HepG2 (cell line): ENCODE measurements around the gene ZNF512B. TPM values are rescaled to one million over a fixed set of nuclear protein-coding genes. Genes with fewer than 3 reads are reported as not detected.
A peak's percentile ranks its signal among the peaks of the same experiment; 100 is the strongest.

Source experiments
- KMT2A ChIP-seq: sonication (generic); formaldehyde crosslinking; IDR thresholded peaks from 2 replicates; pipeline ENCODE4 v1.4.0; 2020; ENCODE audit warnings: missing genetic modification reagents
- MAZ ChIP-seq, 2 experiments: sonication (generic) in 1 of 2; formaldehyde crosslinking in 1 of 2; IDR thresholded peaks; 2 replicates each; pipeline versions ENCODE4 v1.5.0 to v1.6.1; 2012 to 2020; ENCODE audit warnings: low read depth in 2 of 2, mild to moderate bottlenecking in 2 of 2, borderline replicate concordance in 1 of 2, improper control_type of control experiment in 1 of 2, low read length in 1 of 2, missing genetic modification reagents in 1 of 2, moderate library complexity in 1 of 2
- MXD4 ChIP-seq: IDR thresholded peaks from 2 replicates; pipeline ENCODE4 v1.6.1; 2016; ENCODE audit warnings: mild to moderate bottlenecking, missing biosample characterization, missing genetic modification reagents
- NR2F1 ChIP-seq, 2 experiments: fragments of 450-650 bp in 1 of 2; formaldehyde crosslinking in 1 of 2; IDR thresholded peaks; 2 replicates each; pipeline versions ENCODE4 v1.5.0 to v1.6.1; 2016 to 2020; ENCODE audit warnings: mild to moderate bottlenecking in 1 of 2, missing compliant biosample characterization in 1 of 2, missing genetic modification reagents in 1 of 2, moderate library complexity in 1 of 2
- NR2F6 ChIP-seq, 2 experiments: IDR thresholded peaks; 2 replicates each; pipeline ENCODE4 v1.6.1; 2016; ENCODE audit warnings: antibody characterized with exemption in 1 of 2, mild to moderate bottlenecking in 1 of 2
- ONECUT2 ChIP-seq: sonication (generic); formaldehyde crosslinking; IDR thresholded peaks from 2 replicates; pipeline ENCODE4 v1.4.0; 2020; ENCODE audit warnings: missing genetic modification reagents
- POGZ ChIP-seq: sonication (generic); formaldehyde crosslinking; IDR thresholded peaks from 2 replicates; pipeline ENCODE4 v1.4.0; 2020; ENCODE audit warnings: mild to moderate bottlenecking, missing genetic modification reagents
- SNAI1 ChIP-seq: sonication (generic); formaldehyde crosslinking; IDR thresholded peaks from 2 replicates; pipeline ENCODE4 v1.5.0; 2020; ENCODE audit warnings: mild to moderate bottlenecking, missing genetic modification reagents, borderline replicate concordance
- TOPORS ChIP-seq: sonication (generic); formaldehyde crosslinking; IDR thresholded peaks from 2 replicates; pipeline ENCODE4 v1.8.0; 2023; ENCODE audit warnings: mild to moderate bottlenecking, missing genetic modification reagents
- TP53 ChIP-seq: sonication (generic); formaldehyde crosslinking; conservative IDR thresholded peaks from 2 replicates; pipeline ENCODE4 v1.4.0; 2020; ENCODE audit warnings: missing genetic modification reagents
- YEATS2 ChIP-seq: sonication (generic); formaldehyde crosslinking; IDR thresholded peaks from 2 replicates; pipeline ENCODE4 v1.4.0; 2020; ENCODE audit warnings: missing genetic modification reagents, borderline replicate concordance
- ZNF879 ChIP-seq: sonication (generic); formaldehyde crosslinking; IDR thresholded peaks from 2 replicates; pipeline ENCODE4 v1.8.1; 2023; ENCODE audit warnings: missing genetic modification reagents
- polyA plus RNA-seq, 8 experiments: library from polyadenylated mRNA; depleted of rRNA in 3 of 8; stranded (reverse) in 7 of 8; unstranded in 1 of 8; fragments of >200 nt; fragmentation: Illumina TruSeq in 4 of 8; extraction: Trizol in 4 of 8; gene quantifications; 2 replicates each; pipeline versions ENCODE4 v1.2.1 to v1.2.3, GENCODE V29; 2011 to 2016; ENCODE audit warnings: low read depth in 4 of 8, missing spikeins in 1 of 8, mixed read lengths in 1 of 8; ENCODE audit not compliant: insufficient read depth in 1 of 8
- total RNA-seq, 5 experiments: library from RNA; depleted of rRNA; stranded (reverse); fragments of >200 nt; fragmentation: Illumina TruSeq; extraction: Trizol; gene quantifications; 2 replicates each; pipeline ENCODE4 v1.2.3, GENCODE V29; 2016; ENCODE audit warnings: low read depth in 1 of 5
- TF ChIP-seq, protein P1 (sequence below): IDR thresholded peaks from 2 replicates; pipeline ENCODE4 v1.6.1; 2016; ENCODE audit warnings: missing genetic modification reagents, missing compliant biosample characterization
- TF ChIP-seq, protein P2 (sequence below): sonication (generic); formaldehyde crosslinking; IDR thresholded peaks from 2 replicates; pipeline ENCODE4 v1.8.1; 2023; ENCODE audit warnings: mild to moderate bottlenecking, moderate library complexity, missing genetic modification reagents
- TF ChIP-seq, protein P3 (sequence below): sonication (generic); formaldehyde crosslinking; IDR thresholded peaks from 2 replicates; pipeline ENCODE4 v1.4.0; 2020; ENCODE audit warnings: missing genetic modification reagents
- TF ChIP-seq, protein P4 (sequence below): sonication (generic); formaldehyde crosslinking; IDR thresholded peaks from 2 replicates; pipeline ENCODE4 v1.4.0; 2020; ENCODE audit warnings: missing genetic modification reagents, borderline replicate concordance
- TF ChIP-seq, protein P5 (sequence below): sonication (generic); formaldehyde crosslinking; IDR thresholded peaks from 2 replicates; pipeline ENCODE4 v1.4.0; 2020; ENCODE audit warnings: mild to moderate bottlenecking, missing genetic modification reagents
- TF ChIP-seq, protein P6 (sequence below): sonication (generic); formaldehyde crosslinking; IDR thresholded peaks from 2 replicates; pipeline ENCODE4 v1.9.0; 2021; ENCODE audit warnings: missing genetic modification reagents, mild to moderate bottlenecking, borderline replicate concordance

ZNF512B gene
- total and polyA plus RNA-seq, 2 of the 13 experiments (the other 11 are each of a cell fraction or from before 2014, with no cell fraction given): 11.5 to 30.6 TPM

DNA sequence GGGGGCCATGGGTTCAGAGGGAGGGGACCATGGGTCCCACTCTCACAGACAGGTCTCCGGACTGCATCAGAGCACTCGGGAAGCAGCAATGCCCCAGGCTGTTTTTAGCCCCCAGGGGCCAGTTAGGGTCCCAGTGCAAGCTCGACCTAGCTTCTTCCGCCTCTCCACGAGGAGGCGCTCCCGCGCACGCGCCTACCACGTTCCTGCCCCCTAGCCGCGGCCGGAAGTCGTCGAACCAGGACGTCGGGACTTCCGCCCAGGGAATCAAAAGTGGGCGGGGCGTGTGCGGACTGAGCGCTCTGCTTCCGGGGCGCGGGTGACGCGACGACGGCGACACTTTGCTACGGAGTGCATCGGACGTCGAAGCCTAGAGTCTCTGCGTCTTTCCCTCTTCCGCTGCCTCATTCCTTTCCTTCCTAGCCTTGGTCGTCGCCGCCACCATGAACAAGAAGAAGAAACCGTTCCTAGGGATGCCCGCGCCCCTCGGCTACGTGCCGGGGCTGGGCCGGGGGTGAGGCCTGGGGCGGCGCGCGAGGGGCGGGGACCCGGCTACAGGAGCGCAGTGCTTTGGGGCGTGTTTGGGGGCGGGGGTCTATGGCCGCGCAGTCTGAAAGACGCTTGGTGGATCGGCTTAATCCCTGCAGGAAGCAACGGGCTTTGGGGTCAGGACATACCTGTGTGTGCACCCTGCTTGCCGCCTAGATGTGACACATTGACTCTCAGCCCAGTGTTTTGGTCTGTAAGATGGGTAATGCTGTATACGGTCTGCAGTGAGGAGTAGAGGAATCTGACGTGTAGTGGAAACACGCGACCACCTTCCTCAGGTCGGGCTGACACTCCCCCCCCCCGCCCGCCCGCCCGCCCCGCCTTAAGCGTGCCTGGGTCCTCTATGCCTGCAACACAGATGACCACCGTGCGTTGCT, 11.3 kb upstream of the ZNF512B start, which contains the start of gene PRPF6 (continued):
- TF ChIP-seq, protein P1, sequence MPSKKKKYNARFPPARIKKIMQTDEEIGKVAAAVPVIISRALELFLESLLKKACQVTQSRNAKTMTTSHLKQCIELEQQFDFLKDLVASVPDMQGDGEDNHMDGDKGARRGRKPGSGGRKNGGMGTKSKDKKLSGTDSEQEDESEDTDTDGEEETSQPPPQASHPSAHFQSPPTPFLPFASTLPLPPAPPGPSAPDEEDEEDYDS (CRISPR knock-in tag): peak; percentile 92
- no peak for TF ChIP-seq ONECUT2 (CRISPR knock-in tag)
- peak; percentile 77 for TF ChIP-seq MAZ (IDR thresholded peaks at IDR 0.05; ENCODE audit: borderline replicate concordance, low read depth, low read length)
- TF ChIP-seq MAZ (CRISPR knock-in tag; IDR thresholded peaks at IDR 0.05; ENCODE audit: low read depth): peak; percentile 98
- TF ChIP-seq, protein P2, sequence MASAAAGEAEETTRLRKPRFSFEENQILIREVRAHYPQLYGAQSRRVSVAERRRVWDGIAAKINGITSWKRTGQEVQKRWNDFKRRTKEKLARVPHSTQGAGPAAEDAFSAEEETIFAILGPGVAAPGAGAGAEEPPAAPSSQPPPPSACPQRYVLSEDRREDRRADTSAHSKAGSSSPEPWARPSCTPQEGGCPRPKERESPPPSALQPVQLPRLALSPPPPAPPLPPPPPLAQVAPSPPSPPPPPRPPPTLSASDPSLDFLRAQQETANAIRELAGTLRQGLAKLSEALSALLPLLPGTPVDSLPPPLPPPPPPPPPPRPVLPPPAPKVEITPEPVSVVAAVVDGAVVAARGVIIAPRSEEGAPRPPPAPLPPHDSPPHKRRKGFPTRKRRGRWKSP (CRISPR knock-in tag): peak; percentile 93
- TF ChIP-seq, protein P3, sequence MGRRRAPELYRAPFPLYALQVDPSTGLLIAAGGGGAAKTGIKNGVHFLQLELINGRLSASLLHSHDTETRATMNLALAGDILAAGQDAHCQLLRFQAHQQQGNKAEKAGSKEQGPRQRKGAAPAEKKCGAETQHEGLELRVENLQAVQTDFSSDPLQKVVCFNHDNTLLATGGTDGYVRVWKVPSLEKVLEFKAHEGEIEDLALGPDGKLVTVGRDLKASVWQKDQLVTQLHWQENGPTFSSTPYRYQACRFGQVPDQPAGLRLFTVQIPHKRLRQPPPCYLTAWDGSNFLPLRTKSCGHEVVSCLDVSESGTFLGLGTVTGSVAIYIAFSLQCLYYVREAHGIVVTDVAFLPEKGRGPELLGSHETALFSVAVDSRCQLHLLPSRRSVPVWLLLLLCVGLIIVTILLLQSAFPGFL (CRISPR knock-in tag): no peak
- TF ChIP-seq, protein P4, sequence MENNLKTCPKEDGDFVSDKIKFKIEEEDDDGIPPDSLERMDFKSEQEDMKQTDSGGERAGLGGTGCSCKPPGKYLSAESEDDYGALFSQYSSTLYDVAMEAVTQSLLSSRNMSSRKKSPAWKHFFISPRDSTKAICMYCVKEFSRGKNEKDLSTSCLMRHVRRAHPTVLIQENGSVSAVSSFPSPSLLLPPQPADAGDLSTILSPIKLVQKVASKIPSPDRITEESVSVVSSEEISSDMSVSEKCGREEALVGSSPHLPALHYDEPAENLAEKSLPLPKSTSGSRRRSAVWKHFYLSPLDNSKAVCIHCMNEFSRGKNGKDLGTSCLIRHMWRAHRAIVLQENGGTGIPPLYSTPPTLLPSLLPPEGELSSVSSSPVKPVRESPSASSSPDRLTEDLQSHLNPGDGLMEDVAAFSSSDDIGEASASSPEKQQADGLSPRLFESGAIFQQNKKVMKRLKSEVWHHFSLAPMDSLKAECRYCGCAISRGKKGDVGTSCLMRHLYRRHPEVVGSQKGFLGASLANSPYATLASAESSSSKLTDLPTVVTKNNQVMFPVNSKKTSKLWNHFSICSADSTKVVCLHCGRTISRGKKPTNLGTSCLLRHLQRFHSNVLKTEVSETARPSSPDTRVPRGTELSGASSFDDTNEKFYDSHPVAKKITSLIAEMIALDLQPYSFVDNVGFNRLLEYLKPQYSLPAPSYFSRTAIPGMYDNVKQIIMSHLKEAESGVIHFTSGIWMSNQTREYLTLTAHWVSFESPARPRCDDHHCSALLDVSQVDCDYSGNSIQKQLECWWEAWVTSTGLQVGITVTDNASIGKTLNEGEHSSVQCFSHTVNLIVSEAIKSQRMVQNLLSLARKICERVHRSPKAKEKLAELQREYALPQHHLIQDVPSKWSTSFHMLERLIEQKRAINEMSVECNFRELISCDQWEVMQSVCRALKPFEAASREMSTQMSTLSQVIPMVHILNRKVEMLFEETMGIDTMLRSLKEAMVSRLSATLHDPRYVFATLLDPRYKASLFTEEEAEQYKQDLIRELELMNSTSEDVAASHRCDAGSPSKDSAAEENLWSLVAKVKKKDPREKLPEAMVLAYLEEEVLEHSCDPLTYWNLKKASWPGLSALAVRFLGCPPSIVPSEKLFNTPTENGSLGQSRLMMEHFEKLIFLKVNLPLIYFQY: peak; percentile 70; the same call in 1 of the 2 replicates
- peak; percentile 80; the same call in 1 of the 2 replicates for TF ChIP-seq SNAI1
- peak; percentile 97 for TF ChIP-seq TOPORS (CRISPR knock-in tag)
- peak; percentile 99 for TF ChIP-seq YEATS2 (CRISPR knock-in tag)
- 0 out of 2 replicates have a peak, but pooled peaks have one; percentile 45 for TF ChIP-seq ZNF879 (CRISPR knock-in tag)
- peak; percentile 97 for TF ChIP-seq MXD4
- TF ChIP-seq, protein P5, sequence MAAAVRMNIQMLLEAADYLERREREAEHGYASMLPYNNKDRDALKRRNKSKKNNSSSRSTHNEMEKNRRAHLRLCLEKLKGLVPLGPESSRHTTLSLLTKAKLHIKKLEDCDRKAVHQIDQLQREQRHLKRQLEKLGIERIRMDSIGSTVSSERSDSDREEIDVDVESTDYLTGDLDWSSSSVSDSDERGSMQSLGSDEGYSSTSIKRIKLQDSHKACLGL (CRISPR knock-in tag): peak; percentile 88
- TF ChIP-seq POGZ: peak; percentile 96
- peak; percentile 93 for TF ChIP-seq TP53 (CRISPR knock-in tag)
- TF ChIP-seq, protein P6, sequence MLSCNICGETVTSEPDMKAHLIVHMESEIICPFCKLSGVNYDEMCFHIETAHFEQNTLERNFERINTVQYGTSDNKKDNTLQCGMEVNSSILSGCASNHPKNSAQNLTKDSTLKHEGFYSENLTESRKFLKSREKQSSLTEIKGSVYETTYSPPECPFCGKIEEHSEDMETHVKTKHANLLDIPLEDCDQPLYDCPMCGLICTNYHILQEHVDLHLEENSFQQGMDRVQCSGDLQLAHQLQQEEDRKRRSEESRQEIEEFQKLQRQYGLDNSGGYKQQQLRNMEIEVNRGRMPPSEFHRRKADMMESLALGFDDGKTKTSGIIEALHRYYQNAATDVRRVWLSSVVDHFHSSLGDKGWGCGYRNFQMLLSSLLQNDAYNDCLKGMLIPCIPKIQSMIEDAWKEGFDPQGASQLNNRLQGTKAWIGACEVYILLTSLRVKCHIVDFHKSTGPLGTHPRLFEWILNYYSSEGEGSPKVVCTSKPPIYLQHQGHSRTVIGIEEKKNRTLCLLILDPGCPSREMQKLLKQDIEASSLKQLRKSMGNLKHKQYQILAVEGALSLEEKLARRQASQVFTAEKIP: no peak
- TF ChIP-seq NR2F6 (IDR thresholded peaks at IDR 0.05): peak; percentile 52; the same call in 1 of the 2 replicates
- peak; percentile 89 for TF ChIP-seq NR2F6 (CRISPR knock-in tag; IDR thresholded peaks at IDR 0.05)
- TF ChIP-seq KMT2A (CRISPR knock-in tag): peak; percentile 98
- peak in 1 of 2 experiments; percentile 47; a peak in 1 of 4 replicates for TF ChIP-seq NR2F1 (CRISPR knock-in tag; IDR thresholded peaks at IDR 0.05)
